ENCODE results near the gene TRMT10A. TPM values are rescaled to one million over a fixed set of nuclear protein-coding genes. Genes with fewer than 3 reads are reported as not detected.

TRMT10A gene
- total and polyA plus RNA-seq, 2 of the 13 experiments (the other 11 are each of a cell fraction or from before 2014, with no cell fraction given), result 3.9 to 12.6 TPM

DNA sequence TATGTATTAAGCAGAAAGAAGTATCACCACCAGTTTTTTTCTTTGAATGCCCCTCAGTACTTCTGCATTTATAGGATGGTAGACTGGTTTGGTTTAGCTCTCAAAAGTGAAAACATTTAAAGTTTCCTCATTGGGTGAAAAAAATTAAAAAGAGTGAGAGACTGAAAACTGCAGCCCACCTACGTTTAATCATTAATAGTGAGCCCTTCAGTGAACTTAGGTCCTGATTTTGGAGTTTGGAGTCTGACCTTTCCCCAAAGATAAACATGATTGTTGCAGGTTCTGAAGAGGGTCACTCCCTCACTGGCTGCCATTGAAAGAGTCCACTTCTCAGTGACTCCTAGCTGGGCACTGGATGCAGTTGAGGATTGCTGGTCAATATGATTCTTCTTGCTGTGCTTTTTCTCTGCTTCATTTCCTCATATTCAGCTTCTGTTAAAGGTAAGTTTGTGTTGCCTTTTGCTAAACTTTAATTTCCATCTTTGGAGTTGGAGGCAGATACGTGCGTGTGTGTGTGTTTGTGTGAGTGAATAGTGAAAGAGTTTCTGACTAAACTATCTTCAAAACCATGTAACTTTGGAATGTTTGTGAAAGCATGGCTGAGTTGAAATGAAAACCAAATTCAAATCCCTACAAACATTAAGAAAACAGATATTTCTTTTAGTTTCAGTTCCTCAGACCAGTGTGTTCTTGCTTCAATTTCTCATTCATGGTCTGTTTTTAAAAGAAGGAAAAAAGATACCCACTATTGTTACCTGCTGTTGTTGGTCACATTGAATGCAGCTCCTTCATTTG, 10.9 kb upstream of the TRMT10A start, which contains the start of gene MTTP (continued):
- TF ChIP-seq STAT6 (CRISPR knock-in tag; IDR thresholded peaks at IDR 0.05; ENCODE audit: borderline replicate concordance) (no peak), ZSCAN30 (CRISPR knock-in tag; IDR thresholded peaks at IDR 0.05) (no peak), MATR3 (CRISPR knock-in tag; IDR thresholded peaks at IDR 0.05) (no peak), SYNCRIP (IDR thresholded peaks at IDR 0.05; ENCODE audit: insufficient read depth, low read depth, low read length) (no peak), NCOA1 (CRISPR knock-in tag; IDR thresholded peaks at IDR 0.05) (no peak), MEIS1 (CRISPR knock-in tag; IDR thresholded peaks at IDR 0.05; ENCODE audit: borderline replicate concordance) (0 out of 2 replicates have a peak, but pooled peaks have one; percentile 22), GATAD1 (CRISPR knock-in tag; IDR thresholded peaks at IDR 0.05) (peak; percentile 41; the same call in 1 of the 2 replicates), NBN (conservative IDR thresholded peaks at IDR 0.05) (no peak), SP4 (CRISPR knock-in tag; IDR thresholded peaks at IDR 0.05) (no peak), PREB (CRISPR knock-in tag; IDR thresholded peaks at IDR 0.05) (no peak), ZNF138 (CRISPR knock-in tag; IDR thresholded peaks at IDR 0.05; ENCODE audit: low read depth) (no peak), KLF15 (CRISPR knock-in tag; IDR thresholded peaks at IDR 0.05; ENCODE audit: borderline replicate concordance) (no peak), KDM2A (CRISPR knock-in tag; IDR thresholded peaks at IDR 0.05; ENCODE audit: borderline replicate concordance, low read depth) (no peak), ZBTB7B (CRISPR knock-in tag; IDR thresholded peaks at IDR 0.05) (peak; percentile 82)
- TF ChIP-seq, protein P1, sequence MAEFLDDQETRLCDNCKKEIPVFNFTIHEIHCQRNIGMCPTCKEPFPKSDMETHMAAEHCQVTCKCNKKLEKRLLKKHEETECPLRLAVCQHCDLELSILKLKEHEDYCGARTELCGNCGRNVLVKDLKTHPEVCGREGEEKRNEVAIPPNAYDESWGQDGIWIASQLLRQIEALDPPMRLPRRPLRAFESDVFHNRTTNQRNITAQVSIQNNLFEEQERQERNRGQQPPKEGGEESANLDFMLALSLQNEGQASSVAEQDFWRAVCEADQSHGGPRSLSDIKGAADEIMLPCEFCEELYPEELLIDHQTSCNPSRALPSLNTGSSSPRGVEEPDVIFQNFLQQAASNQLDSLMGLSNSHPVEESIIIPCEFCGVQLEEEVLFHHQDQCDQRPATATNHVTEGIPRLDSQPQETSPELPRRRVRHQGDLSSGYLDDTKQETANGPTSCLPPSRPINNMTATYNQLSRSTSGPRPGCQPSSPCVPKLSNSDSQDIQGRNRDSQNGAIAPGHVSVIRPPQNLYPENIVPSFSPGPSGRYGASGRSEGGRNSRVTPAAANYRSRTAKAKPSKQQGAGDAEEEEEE (CRISPR knock-in tag; IDR thresholded peaks at IDR 0.05; ENCODE audit: borderline replicate concordance), result no peak
- TF ChIP-seq, protein P2, sequence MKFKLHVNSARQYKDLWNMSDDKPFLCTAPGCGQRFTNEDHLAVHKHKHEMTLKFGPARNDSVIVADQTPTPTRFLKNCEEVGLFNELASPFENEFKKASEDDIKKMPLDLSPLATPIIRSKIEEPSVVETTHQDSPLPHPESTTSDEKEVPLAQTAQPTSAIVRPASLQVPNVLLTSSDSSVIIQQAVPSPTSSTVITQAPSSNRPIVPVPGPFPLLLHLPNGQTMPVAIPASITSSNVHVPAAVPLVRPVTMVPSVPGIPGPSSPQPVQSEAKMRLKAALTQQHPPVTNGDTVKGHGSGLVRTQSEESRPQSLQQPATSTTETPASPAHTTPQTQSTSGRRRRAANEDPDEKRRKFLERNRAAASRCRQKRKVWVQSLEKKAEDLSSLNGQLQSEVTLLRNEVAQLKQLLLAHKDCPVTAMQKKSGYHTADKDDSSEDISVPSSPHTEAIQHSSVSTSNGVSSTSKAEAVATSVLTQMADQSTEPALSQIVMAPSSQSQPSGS (CRISPR knock-in tag; IDR thresholded peaks at IDR 0.05), result peak; percentile 46; the same call in 1 of the 2 replicates
- TF ChIP-seq, protein P3, sequence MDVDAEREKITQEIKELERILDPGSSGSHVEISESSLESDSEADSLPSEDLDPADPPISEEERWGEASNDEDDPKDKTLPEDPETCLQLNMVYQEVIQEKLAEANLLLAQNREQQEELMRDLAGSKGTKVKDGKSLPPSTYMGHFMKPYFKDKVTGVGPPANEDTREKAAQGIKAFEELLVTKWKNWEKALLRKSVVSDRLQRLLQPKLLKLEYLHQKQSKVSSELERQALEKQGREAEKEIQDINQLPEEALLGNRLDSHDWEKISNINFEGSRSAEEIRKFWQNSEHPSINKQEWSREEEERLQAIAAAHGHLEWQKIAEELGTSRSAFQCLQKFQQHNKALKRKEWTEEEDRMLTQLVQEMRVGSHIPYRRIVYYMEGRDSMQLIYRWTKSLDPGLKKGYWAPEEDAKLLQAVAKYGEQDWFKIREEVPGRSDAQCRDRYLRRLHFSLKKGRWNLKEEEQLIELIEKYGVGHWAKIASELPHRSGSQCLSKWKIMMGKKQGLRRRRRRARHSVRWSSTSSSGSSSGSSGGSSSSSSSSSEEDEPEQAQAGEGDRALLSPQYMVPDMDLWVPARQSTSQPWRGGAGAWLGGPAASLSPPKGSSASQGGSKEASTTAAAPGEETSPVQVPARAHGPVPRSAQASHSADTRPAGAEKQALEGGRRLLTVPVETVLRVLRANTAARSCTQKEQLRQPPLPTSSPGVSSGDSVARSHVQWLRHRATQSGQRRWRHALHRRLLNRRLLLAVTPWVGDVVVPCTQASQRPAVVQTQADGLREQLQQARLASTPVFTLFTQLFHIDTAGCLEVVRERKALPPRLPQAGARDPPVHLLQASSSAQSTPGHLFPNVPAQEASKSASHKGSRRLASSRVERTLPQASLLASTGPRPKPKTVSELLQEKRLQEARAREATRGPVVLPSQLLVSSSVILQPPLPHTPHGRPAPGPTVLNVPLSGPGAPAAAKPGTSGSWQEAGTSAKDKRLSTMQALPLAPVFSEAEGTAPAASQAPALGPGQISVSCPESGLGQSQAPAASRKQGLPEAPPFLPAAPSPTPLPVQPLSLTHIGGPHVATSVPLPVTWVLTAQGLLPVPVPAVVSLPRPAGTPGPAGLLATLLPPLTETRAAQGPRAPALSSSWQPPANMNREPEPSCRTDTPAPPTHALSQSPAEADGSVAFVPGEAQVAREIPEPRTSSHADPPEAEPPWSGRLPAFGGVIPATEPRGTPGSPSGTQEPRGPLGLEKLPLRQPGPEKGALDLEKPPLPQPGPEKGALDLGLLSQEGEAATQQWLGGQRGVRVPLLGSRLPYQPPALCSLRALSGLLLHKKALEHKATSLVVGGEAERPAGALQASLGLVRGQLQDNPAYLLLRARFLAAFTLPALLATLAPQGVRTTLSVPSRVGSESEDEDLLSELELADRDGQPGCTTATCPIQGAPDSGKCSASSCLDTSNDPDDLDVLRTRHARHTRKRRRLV (CRISPR knock-in tag; IDR thresholded peaks at IDR 0.05), result no peak

All from HepG2 (cell line).